ENCODE measurements around the gene EN2.

EN2 gene

DNA sequence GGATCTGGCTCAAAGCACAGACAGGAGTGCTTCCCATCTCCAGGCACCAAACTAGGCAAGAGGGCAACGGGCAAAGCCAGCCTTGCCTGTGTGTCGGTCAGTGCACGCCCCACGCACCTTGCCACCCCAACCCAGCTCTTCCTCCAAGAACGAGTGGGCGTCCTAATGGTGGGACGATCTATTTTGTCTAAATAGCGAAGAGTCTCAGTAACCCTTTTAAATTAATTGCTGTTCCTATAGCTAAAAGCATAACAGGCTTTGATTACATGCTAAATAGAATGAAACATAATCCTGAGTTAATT, 12.2 kb downstream of the EN2 start:
- DNase-seq (ENCODE audit: extremely low spot score) = no peak
- POLR2A ChIA-PET = no interaction called here
- TF ChIP-seq CTBP1 (IDR thresholded peaks at IDR 0.05; ENCODE audit: borderline replicate concordance) (no peak), SUZ12 (IDR thresholded peaks at IDR 0.05) (no peak), TARDBP (IDR thresholded peaks at IDR 0.05) (no peak), ARNT (IDR thresholded peaks at IDR 0.05) (no peak), L3MBTL2 (conservative IDR thresholded peaks at IDR 0.05) (no peak), ZNF384 (IDR thresholded peaks at IDR 0.05) (no peak), LEF1 (IDR thresholded peaks at IDR 0.05; ENCODE audit: borderline replicate concordance) (no peak), NFRKB (IDR thresholded peaks at IDR 0.05) (no peak), BHLHE40 (IDR thresholded peaks at IDR 0.05; ENCODE audit: borderline replicate concordance) (no peak), FOXM1 (IDR thresholded peaks at IDR 0.05; ENCODE audit: borderline replicate concordance) (no peak), HDGF (IDR thresholded peaks at IDR 0.05; ENCODE audit: borderline replicate concordance) (no peak), ELF4 (IDR thresholded peaks at IDR 0.05) (no peak), SP1 (IDR thresholded peaks at IDR 0.05) (no peak), FOXA1 (IDR thresholded peaks at IDR 0.05) (no peak), FOXK2 (IDR thresholded peaks at IDR 0.05) (no peak)
- TF ChIP-seq, protein P1, sequence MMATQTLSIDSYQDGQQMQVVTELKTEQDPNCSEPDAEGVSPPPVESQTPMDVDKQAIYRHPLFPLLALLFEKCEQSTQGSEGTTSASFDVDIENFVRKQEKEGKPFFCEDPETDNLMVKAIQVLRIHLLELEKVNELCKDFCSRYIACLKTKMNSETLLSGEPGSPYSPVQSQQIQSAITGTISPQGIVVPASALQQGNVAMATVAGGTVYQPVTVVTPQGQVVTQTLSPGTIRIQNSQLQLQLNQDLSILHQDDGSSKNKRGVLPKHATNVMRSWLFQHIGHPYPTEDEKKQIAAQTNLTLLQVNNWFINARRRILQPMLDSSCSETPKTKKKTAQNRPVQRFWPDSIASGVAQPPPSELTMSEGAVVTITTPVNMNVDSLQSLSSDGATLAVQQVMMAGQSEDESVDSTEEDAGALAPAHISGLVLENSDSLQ (IDR thresholded peaks at IDR 0.05) = no peak
- CTCF ChIA-PET = no interaction called here

DNA sequence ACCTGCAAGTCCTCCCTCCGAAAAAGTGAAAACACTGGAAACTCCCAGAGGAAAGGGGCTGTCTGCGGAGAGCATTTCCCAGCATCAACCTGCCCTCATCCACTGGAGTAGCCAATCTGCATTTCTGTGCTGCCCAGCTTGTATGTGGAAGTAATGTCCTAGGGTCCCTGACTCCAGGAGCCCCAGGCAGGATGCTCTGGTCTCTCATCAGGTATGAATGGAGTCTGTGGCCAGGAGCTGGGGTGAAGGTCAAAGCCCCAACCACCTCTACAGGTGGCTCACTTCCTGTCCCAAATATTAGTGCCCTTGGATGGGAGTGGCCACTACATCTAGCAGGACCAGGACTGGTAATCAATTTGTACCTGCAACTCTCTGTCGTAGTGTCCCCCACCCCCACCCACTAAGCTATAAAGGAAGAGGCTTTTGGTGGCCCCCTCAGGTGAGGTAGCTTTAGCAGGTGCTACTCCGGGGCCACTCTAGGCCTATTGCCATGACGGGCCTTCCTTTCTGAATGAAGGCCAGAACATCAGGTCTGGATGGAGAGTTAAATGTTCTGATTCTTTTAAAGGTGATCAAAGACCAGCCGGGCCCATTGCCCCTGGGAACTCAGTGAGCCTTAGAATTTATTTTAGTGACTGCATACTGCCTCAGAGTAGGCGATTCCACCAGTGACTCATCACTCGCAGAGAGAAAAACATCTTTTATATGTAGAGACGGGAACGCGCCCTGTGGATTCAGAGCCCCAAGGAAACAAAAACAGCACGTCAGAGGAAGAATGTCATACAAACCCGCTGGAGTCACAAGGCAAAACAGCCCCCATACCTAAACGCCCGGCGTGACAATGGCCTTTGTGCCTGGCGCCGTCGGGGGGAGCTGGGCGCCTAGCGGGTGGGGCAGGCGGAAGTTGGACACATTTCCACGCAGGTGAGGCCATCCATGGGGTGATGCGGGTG, 13.0 kb downstream of the EN2 start:
- ChIA-PET CTCF (interaction anchor here (0.7 to 1.6 kb wide), 5 partner anchors 12 to 319 kb away, joined by 3 to 4 read pairs (median 3); no protein-coding TSS in a partner anchor), POLR2A (interaction anchor here (1.3 to 1.4 kb wide), 2 partner anchors 12 to 18 kb away, joined by 3 to 4 read pairs; no protein-coding TSS in a partner anchor)
- DNase-seq (ENCODE audit: extremely low spot score) = no peak
- TF ChIP-seq BHLHE40 (IDR thresholded peaks at IDR 0.05; ENCODE audit: borderline replicate concordance) (no peak), CTBP1 (IDR thresholded peaks at IDR 0.05; ENCODE audit: borderline replicate concordance) (no peak), SP1 (IDR thresholded peaks at IDR 0.05) (no peak), ELF4 (IDR thresholded peaks at IDR 0.05) (no peak), LEF1 (IDR thresholded peaks at IDR 0.05; ENCODE audit: borderline replicate concordance) (no peak), TARDBP (IDR thresholded peaks at IDR 0.05) (no peak), L3MBTL2 (conservative IDR thresholded peaks at IDR 0.05) (no peak), NFRKB (IDR thresholded peaks at IDR 0.05) (no peak), FOXA1 (IDR thresholded peaks at IDR 0.05) (no peak), HDGF (IDR thresholded peaks at IDR 0.05; ENCODE audit: borderline replicate concordance) (no peak), FOXM1 (IDR thresholded peaks at IDR 0.05; ENCODE audit: borderline replicate concordance) (no peak), ARNT (IDR thresholded peaks at IDR 0.05) (no peak), FOXK2 (IDR thresholded peaks at IDR 0.05) (no peak), ZNF384 (IDR thresholded peaks at IDR 0.05) (no peak), SUZ12 (IDR thresholded peaks at IDR 0.05) (no peak)
- TF ChIP-seq, protein P1 (IDR thresholded peaks at IDR 0.05) = no peak

DNA sequence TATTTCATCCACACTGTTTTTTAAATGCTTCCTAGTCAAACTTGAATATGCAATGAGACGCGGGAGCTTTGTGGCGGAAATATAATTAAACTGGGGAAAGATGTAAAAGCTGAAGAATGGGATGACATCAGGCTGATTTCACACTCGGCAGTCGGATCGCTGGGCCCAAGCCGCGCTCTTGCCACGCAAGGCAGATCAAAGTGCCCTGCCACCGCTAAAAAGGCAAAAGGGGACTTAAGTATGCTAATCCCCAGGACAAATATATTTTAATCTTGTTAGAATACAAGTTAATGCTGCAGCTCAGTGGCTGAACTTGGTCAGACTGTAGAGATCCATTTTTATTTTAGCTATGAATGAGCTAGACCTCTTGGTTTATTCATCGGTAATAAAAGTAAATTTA, 13.8 kb downstream of the EN2 start:
- CTCF ChIA-PET = interaction anchor here (0.7 to 1.6 kb wide), 5 partner anchors 11 to 318 kb away, joined by 3 to 4 read pairs (median 3); no protein-coding TSS in a partner anchor
- DNase-seq (ENCODE audit: extremely low spot score) = no peak
- TF ChIP-seq HDGF (IDR thresholded peaks at IDR 0.05; ENCODE audit: borderline replicate concordance) (no peak), FOXA1 (IDR thresholded peaks at IDR 0.05) (no peak), ELF4 (IDR thresholded peaks at IDR 0.05) (no peak), L3MBTL2 (conservative IDR thresholded peaks at IDR 0.05) (no peak), NFRKB (IDR thresholded peaks at IDR 0.05) (no peak), ZNF384 (IDR thresholded peaks at IDR 0.05) (no peak), BHLHE40 (IDR thresholded peaks at IDR 0.05; ENCODE audit: borderline replicate concordance) (no peak), LEF1 (IDR thresholded peaks at IDR 0.05; ENCODE audit: borderline replicate concordance) (no peak), TARDBP (IDR thresholded peaks at IDR 0.05) (no peak), FOXM1 (IDR thresholded peaks at IDR 0.05; ENCODE audit: borderline replicate concordance) (no peak)
- TF ChIP-seq, protein P1 (IDR thresholded peaks at IDR 0.05) = no peak
- POLR2A ChIA-PET = interaction anchor here (1.3 to 1.4 kb wide), 2 partner anchors 13 to 17 kb away, joined by 3 to 4 read pairs; no protein-coding TSS in a partner anchor

DNA sequence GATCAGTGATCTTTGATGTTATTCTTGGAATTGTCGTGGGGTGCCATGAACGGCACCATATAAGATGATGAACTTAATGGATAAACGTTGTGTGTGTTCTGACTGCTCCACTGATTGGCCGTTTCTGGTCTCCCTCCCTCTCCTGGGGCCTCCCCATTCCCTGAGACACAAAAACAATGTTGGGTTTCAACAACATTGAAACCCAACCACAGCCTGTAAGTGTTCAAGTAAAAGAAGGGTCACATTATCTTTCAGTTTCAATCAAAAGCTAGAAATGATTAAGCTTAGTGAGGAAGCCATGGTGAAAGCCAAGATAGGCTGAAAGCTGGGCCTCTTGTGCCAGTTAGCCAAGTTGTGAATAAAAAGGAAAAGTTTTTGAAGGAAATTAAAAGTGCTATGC, 19.5 kb downstream of the EN2 start:
- TF ChIP-seq ELF4 (IDR thresholded peaks at IDR 0.05) (no peak), SP1 (IDR thresholded peaks at IDR 0.05) (no peak), TARDBP (IDR thresholded peaks at IDR 0.05) (no peak), HDGF (IDR thresholded peaks at IDR 0.05; ENCODE audit: borderline replicate concordance) (no peak), ZNF384 (IDR thresholded peaks at IDR 0.05) (no peak), FOXK2 (IDR thresholded peaks at IDR 0.05) (no peak), FOXM1 (IDR thresholded peaks at IDR 0.05; ENCODE audit: borderline replicate concordance) (no peak), FOXA1 (IDR thresholded peaks at IDR 0.05) (no peak), CTBP1 (IDR thresholded peaks at IDR 0.05; ENCODE audit: borderline replicate concordance) (no peak), L3MBTL2 (conservative IDR thresholded peaks at IDR 0.05) (no peak), SUZ12 (IDR thresholded peaks at IDR 0.05) (no peak)
- TF ChIP-seq, protein P1 (IDR thresholded peaks at IDR 0.05) = no peak
- ChIA-PET CTCF (no interaction called here), POLR2A (no interaction called here)
- DNase-seq (ENCODE audit: extremely low spot score) = no peak

DNA sequence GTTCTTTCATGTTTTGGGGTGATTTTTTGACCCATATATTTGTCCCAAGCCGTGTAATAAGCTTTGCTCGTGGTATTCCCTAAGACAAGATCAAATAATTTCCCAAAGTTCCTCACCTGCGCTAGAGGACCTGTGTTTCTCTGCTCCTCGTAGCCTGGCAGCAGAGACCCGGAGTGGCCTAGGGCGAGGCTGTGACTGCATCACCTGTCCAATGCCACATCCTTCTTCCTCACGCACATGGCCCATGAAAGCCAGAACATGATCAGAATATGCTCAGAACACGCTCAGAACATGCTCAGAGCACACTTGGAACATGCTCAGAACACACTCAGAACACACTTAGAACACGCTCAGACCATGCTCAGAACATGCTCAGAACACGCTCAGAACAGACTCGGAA, 23.8 kb downstream of the EN2 start:
- POLR2A ChIA-PET = no interaction called here
- CTCF ChIA-PET = no interaction called here

More for the DNA sequence above, 23.8 kb downstream of the EN2 start:
- TF ChIP-seq ARNT (IDR thresholded peaks at IDR 0.05) (no peak), HDGF (IDR thresholded peaks at IDR 0.05; ENCODE audit: borderline replicate concordance) (no peak), BHLHE40 (IDR thresholded peaks at IDR 0.05; ENCODE audit: borderline replicate concordance) (no peak), NFRKB (IDR thresholded peaks at IDR 0.05) (no peak), FOXA1 (IDR thresholded peaks at IDR 0.05) (no peak), SP1 (IDR thresholded peaks at IDR 0.05) (no peak), FOXM1 (IDR thresholded peaks at IDR 0.05; ENCODE audit: borderline replicate concordance) (no peak), SUZ12 (IDR thresholded peaks at IDR 0.05) (no peak), TARDBP (IDR thresholded peaks at IDR 0.05) (no peak), CTBP1 (IDR thresholded peaks at IDR 0.05; ENCODE audit: borderline replicate concordance) (no peak), L3MBTL2 (conservative IDR thresholded peaks at IDR 0.05) (no peak), ELF4 (IDR thresholded peaks at IDR 0.05) (no peak), ZNF384 (IDR thresholded peaks at IDR 0.05) (no peak), FOXK2 (IDR thresholded peaks at IDR 0.05) (no peak), LEF1 (IDR thresholded peaks at IDR 0.05; ENCODE audit: borderline replicate concordance) (no peak)
- TF ChIP-seq, protein P1 (IDR thresholded peaks at IDR 0.05) = no peak
- DNase-seq (ENCODE audit: extremely low spot score) = no peak
